IMR-90 (cell line): ENCODE measurements around the gene TUBA1A. TPM values are rescaled to one million over a fixed set of nuclear protein-coding genes. Genes with fewer than 3 reads are reported as not detected.

Experiments used
- ATAC-seq: fragments of 200-7000 bp; cut with Tn5 transposase; 2 replicates; pipeline ENCODE4 v1.9.1; 2020; ENCODE audit warnings: low read depth, mild to moderate bottlenecking, moderate library complexity
- BruUV-seq: library from RNA; stranded (reverse); fragments of 400-500 nt; replicated peaks from 2 replicates; lab custom pipeline; 2021; lab: Mats Ljungman, UMichigan
- CTCF ChIA-PET: fragments of 300-600 bp; formaldehyde crosslinking; extraction: SDS; loops from one replicate; lab custom pipeline; 2021; ENCODE audit warnings: antibody characterized with exemption; lab: Yijun Ruan, JAX
- POLR2A ChIA-PET: fragments of 300-600 bp; sonication (Branson Sonifier 250); formaldehyde crosslinking; loops from one replicate; lab custom pipeline; 2022; ENCODE audit warnings: antibody characterized with exemption; ENCODE audit not compliant: unreplicated experiment; lab: Charles Lee
- DNase-seq: peaks from one replicate; pipeline ENCODE4 v3.0.0; 2013
- H2AFZ ChIP-seq: replicated peaks from 2 replicates; pipeline ENCODE3; 2013; ENCODE audit warnings: low read length, mild to moderate bottlenecking; ENCODE audit not compliant: poor library complexity
- H2AK5ac ChIP-seq: 2 replicates; pipeline ENCODE4 v1.6.1; 2013; ENCODE audit warnings: low read depth, low read length, inconsistent platforms
- H2AK9ac ChIP-seq: replicated peaks from 2 replicates; pipeline ENCODE3; 2013; ENCODE audit warnings: mild to moderate bottlenecking, low read depth, low read length, moderate library complexity; ENCODE audit not compliant: poor library complexity
- H2BK120ac ChIP-seq: 2 replicates; pipeline ENCODE4 v1.6.1; 2013; ENCODE audit warnings: low read depth, low read length, inconsistent platforms
- H2BK15ac ChIP-seq: 3 replicates; pipeline ENCODE4 v1.6.1; 2013; ENCODE audit warnings: low read depth, low read length, inconsistent platforms
- H2BK20ac ChIP-seq: 2 replicates; pipeline ENCODE4 v1.6.1; 2013; ENCODE audit warnings: low read depth, mild to moderate bottlenecking, inconsistent platforms, low read length, moderate library complexity
- H2BK5ac ChIP-seq: 2 replicates; pipeline ENCODE4 v1.6.1; 2013; ENCODE audit warnings: mild to moderate bottlenecking, low read depth, low read length, inconsistent platforms; ENCODE audit not compliant: poor library complexity, severe bottlenecking
- H3K14ac ChIP-seq: replicated peaks from 2 replicates; pipeline ENCODE4 v1.6.1; 2013; ENCODE audit warnings: low read depth, low read length, inconsistent platforms
- H3K18ac ChIP-seq: 2 replicates; pipeline ENCODE4 v1.6.1; 2013; ENCODE audit warnings: low read depth, low read length, control low read depth
- H3K23ac ChIP-seq: 2 replicates; pipeline ENCODE4 v1.6.1; 2013; ENCODE audit warnings: low read depth, low read length, inconsistent platforms
- H3K27ac ChIP-seq: 2 replicates; pipeline ENCODE4 v1.5.1; 2013; ENCODE audit warnings: mild to moderate bottlenecking, control low read depth, low read length; ENCODE audit not compliant: insufficient read depth
- H3K27me3 ChIP-seq: 2 replicates; pipeline ENCODE4 v1.6.1; 2013; ENCODE audit warnings: low read length; ENCODE audit not compliant: control insufficient read depth, insufficient read depth
- H3K36me3 ChIP-seq: 2 replicates; pipeline ENCODE4 v1.6.1; 2013; ENCODE audit warnings: low read length, mixed read lengths; ENCODE audit not compliant: control insufficient read depth, insufficient read depth
- H3K4ac ChIP-seq: 2 replicates; pipeline ENCODE4 v1.6.1; 2013; ENCODE audit warnings: low read depth, low read length, inconsistent platforms
- H3K4me1 ChIP-seq: 2 replicates; pipeline ENCODE4 v1.6.1; 2013; ENCODE audit warnings: low read length, mixed read lengths; ENCODE audit not compliant: control insufficient read depth, insufficient read depth
- H3K4me2 ChIP-seq: 2 replicates; pipeline ENCODE4 v1.6.1; 2013; ENCODE audit warnings: low read depth, mild to moderate bottlenecking, control low read depth, low read length, moderate library complexity
- H3K4me3 ChIP-seq: 2 replicates; pipeline ENCODE4 v1.5.1; 2013; ENCODE audit warnings: low read depth, mild to moderate bottlenecking, control low read depth, low read length, moderate library complexity; ENCODE audit not compliant: insufficient read depth
- H3K56ac ChIP-seq: 2 replicates; pipeline ENCODE4 v1.6.1; 2013; ENCODE audit warnings: low read length, inconsistent platforms; ENCODE audit not compliant: insufficient read depth; ENCODE audit errors: extremely low read depth
- H3K79me1 ChIP-seq, 2 experiments: 2 replicates each; pipeline ENCODE4 v1.6.1; 2013; ENCODE audit warnings: low read length in 2 of 2, inconsistent platforms in 1 of 2, low read depth in 1 of 2
- H3K9ac ChIP-seq: 2 replicates; pipeline ENCODE4 v1.6.1; 2013; ENCODE audit warnings: low read depth, low read length, control low read depth
- H3K9me1 ChIP-seq: 2 replicates; pipeline ENCODE4 v1.6.1; 2013; ENCODE audit warnings: low read length, inconsistent platforms; ENCODE audit not compliant: insufficient read depth
- H3K9me3 ChIP-seq: 2 replicates; pipeline ENCODE4 v1.6.1; 2013; ENCODE audit warnings: low read length; ENCODE audit not compliant: control insufficient read depth, insufficient read depth
- H4K20me1 ChIP-seq: 2 replicates; pipeline ENCODE4 v1.6.1; 2013; ENCODE audit warnings: low read length, inconsistent platforms; ENCODE audit not compliant: insufficient read depth
- H4K5ac ChIP-seq: 2 replicates; pipeline ENCODE4 v1.6.1; 2013; ENCODE audit warnings: mild to moderate bottlenecking, low read depth, low read length, control low read depth
- H4K8ac ChIP-seq, 2 experiments: 2 replicates each; pipeline ENCODE4 v1.6.1; 2013; ENCODE audit warnings: low read depth in 2 of 2, low read length in 2 of 2, control low read depth in 1 of 2, inconsistent platforms in 1 of 2
- H4K91ac ChIP-seq: 2 replicates; pipeline ENCODE4 v1.6.1; 2013; ENCODE audit warnings: low read depth, low read length, inconsistent platforms; ENCODE audit not compliant: insufficient read depth
- BHLHE40 ChIP-seq: fragments of 150-350 bp; IDR thresholded peaks from 2 replicates; pipeline ENCODE4 v1.6.1; 2016; ENCODE audit warnings: mild to moderate bottlenecking, low read depth, low read length
- CEBPB ChIP-seq: IDR thresholded peaks from 2 replicates; pipeline ENCODE4 v1.6.1; 2012; ENCODE audit warnings: low read depth, low read length, improper control_type of control experiment
- CHD1 ChIP-seq: IDR thresholded peaks from 2 replicates; pipeline ENCODE4 v1.6.1; 2012; ENCODE audit warnings: low read depth, low read length, improper control_type of control experiment
- MAFK ChIP-seq: IDR thresholded peaks from 2 replicates; pipeline ENCODE4 v1.6.1; 2012; ENCODE audit warnings: low read depth, low read length, improper control_type of control experiment
- MAZ ChIP-seq: IDR thresholded peaks from 2 replicates; pipeline ENCODE4 v1.6.1; 2012; ENCODE audit warnings: low read depth, mild to moderate bottlenecking, low read length, improper control_type of control experiment, moderate library complexity, borderline replicate concordance
- MXI1 ChIP-seq: IDR thresholded peaks from 2 replicates; pipeline ENCODE4 v1.6.1; 2012; ENCODE audit warnings: low read depth, mild to moderate bottlenecking, low read length, moderate library complexity, borderline replicate concordance
- POLR2A ChIP-seq: IDR thresholded peaks from 2 replicates; pipeline ENCODE4 v1.6.1; 2012; ENCODE audit warnings: mild to moderate bottlenecking, low read depth, low read length
- RCOR1 ChIP-seq: IDR thresholded peaks from 2 replicates; pipeline ENCODE4 v1.6.1; 2012; ENCODE audit warnings: mild to moderate bottlenecking, low read length, improper control_type of control experiment; ENCODE audit not compliant: insufficient replicate concordance
- SMC3 ChIP-seq: fragments of 150-350 bp; IDR thresholded peaks from 2 replicates; pipeline ENCODE4 v1.6.1; 2016; ENCODE audit warnings: low read depth, mild to moderate bottlenecking, antibody characterized with exemption, low read length, moderate library complexity
- dilution Hi-C: fragments of 300-500 bp; cut with HindIII; formaldehyde crosslinking; loops from one replicate; pipeline ENCODE4 v1.14.3; 2018; ENCODE audit warnings: low sequenced_read_pairs; ENCODE audit not compliant: unreplicated experiment
- in situ Hi-C: fragments of 300-500 bp; cut with MboI; formaldehyde crosslinking; loops from 3 replicates; pipeline ENCODE4 v1.14.3; 2019; ENCODE audit warnings: low sequenced_read_pairs, inconsistent platforms, mixed read lengths
- intact Hi-C: fragments of 100-400 bp; cut with micrococcal nuclease; formaldehyde crosslinking; loops from 2 replicates; pipeline ENCODE4 v1.10.0; 2022
- polyA plus RNA-seq, 3 experiments: library from polyadenylated mRNA; depleted of rRNA; stranded (reverse); fragments of >200 nt; gene quantifications; 2 replicates each; pipeline ENCODE4 v1.2.3, GENCODE V29; 2012; ENCODE audit warnings: low replicate concordance in 1 of 3
- total RNA-seq: library from RNA; depleted of rRNA; stranded (reverse); fragments of >200 nt; gene quantifications from 2 replicates; pipeline ENCODE4 v1.2.3, GENCODE V29; 2012
- TF ChIP-seq, protein P1 (sequence below): conservative IDR thresholded peaks from 2 replicates; pipeline ENCODE4 v1.5.1; 2012; ENCODE audit warnings: mild to moderate bottlenecking, low read depth, low read length, improper control_type of control experiment
- TF ChIP-seq, protein P2 (sequence below): fragments of 150-350 bp; IDR thresholded peaks from 2 replicates; pipeline ENCODE4 v1.6.1; 2017; ENCODE audit warnings: mild to moderate bottlenecking, antibody characterized with exemption, low read length, low read depth
- TF ChIP-seq, protein P3 (sequence below): fragments of 150-350 bp; IDR thresholded peaks from 2 replicates; pipeline ENCODE4 v1.6.1; 2016; ENCODE audit warnings: low read depth, mild to moderate bottlenecking, low read length, moderate library complexity, borderline replicate concordance

TUBA1A gene
- total and polyA plus RNA-seq, 2 of the 4 experiments (the other 2 are of a cell fraction), result 2,105 to 2,832 TPM

DNA sequence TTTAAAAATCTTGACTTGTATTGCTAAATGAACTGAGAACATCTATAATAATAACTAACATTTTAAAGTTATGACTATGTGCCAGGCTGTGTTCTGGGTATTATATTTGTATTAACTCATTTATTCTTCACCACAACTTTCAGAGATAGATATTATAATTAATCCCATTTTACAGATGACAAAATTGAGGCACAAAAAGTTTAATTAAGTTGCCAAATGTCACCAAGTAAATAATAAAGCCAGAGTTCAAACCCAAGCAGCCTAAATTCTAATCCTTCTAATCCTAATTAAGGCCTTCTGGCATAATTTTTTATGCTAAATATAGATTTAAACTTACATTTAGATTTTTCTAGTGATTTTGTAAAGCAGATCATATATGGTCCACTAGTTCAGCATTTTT is 17.5 kb upstream of the TUBA1A start:
- peaks cover 2% of the 10 kb centered on the region; the same call in 1 of the 2 replicates for H3K4me1 ChIP-seq
- H2AK5ac ChIP-seq, result no peak overlapping the region
- CTCF ChIA-PET, result no interaction called here
- TF ChIP-seq MAZ (no peak), POLR2A (no peak), BHLHE40 (no peak), MXI1 (no peak), SMC3 (no peak), RCOR1 (no peak), CEBPB (no peak), MAFK (no peak), CHD1 (no peak)
- TF ChIP-seq, protein P1, sequence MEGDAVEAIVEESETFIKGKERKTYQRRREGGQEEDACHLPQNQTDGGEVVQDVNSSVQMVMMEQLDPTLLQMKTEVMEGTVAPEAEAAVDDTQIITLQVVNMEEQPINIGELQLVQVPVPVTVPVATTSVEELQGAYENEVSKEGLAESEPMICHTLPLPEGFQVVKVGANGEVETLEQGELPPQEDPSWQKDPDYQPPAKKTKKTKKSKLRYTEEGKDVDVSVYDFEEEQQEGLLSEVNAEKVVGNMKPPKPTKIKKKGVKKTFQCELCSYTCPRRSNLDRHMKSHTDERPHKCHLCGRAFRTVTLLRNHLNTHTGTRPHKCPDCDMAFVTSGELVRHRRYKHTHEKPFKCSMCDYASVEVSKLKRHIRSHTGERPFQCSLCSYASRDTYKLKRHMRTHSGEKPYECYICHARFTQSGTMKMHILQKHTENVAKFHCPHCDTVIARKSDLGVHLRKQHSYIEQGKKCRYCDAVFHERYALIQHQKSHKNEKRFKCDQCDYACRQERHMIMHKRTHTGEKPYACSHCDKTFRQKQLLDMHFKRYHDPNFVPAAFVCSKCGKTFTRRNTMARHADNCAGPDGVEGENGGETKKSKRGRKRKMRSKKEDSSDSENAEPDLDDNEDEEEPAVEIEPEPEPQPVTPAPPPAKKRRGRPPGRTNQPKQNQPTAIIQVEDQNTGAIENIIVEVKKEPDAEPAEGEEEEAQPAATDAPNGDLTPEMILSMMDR, result no peak
- TF ChIP-seq, protein P2, sequence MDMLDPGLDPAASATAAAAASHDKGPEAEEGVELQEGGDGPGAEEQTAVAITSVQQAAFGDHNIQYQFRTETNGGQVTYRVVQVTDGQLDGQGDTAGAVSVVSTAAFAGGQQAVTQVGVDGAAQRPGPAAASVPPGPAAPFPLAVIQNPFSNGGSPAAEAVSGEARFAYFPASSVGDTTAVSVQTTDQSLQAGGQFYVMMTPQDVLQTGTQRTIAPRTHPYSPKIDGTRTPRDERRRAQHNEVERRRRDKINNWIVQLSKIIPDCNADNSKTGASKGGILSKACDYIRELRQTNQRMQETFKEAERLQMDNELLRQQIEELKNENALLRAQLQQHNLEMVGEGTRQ, result no peak
- TF ChIP-seq, protein P3, sequence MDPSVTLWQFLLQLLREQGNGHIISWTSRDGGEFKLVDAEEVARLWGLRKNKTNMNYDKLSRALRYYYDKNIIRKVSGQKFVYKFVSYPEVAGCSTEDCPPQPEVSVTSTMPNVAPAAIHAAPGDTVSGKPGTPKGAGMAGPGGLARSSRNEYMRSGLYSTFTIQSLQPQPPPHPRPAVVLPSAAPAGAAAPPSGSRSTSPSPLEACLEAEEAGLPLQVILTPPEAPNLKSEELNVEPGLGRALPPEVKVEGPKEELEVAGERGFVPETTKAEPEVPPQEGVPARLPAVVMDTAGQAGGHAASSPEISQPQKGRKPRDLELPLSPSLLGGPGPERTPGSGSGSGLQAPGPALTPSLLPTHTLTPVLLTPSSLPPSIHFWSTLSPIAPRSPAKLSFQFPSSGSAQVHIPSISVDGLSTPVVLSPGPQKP, result no peak
- no peak overlapping the region for H3K9ac ChIP-seq
- H3K18ac ChIP-seq, result no peak overlapping the region
- H3K4me3 ChIP-seq, result no peak overlapping the region
- no peak overlapping the region for H4K5ac ChIP-seq
- H4K91ac ChIP-seq, result no peak overlapping the region
- H3K14ac ChIP-seq, result no peak overlapping the region
- no peaks in the 10 kb centered on the region for H3K36me3 ChIP-seq
- H3K79me1 ChIP-seq, result no peaks in the 10 kb centered on the region
- H2BK15ac ChIP-seq, result no peak overlapping the region
- POLR2A ChIA-PET, result no interaction called here
- in situ Hi-C loops, result no loop called here
- intact Hi-C loops, result no loop called here
- H2BK20ac ChIP-seq, result no peak overlapping the region
- H3K27me3 ChIP-seq, result no peaks in the 10 kb centered on the region
- no peak overlapping the region for H4K8ac ChIP-seq
- H3K4me2 ChIP-seq, result no peak overlapping the region
- H3K9me3 ChIP-seq, result no peaks in the 10 kb centered on the region
- ATAC-seq (no peak), DNase-seq (no peak)
- no TSS peak for BruUV-seq
- no peak overlapping the region for H3K56ac ChIP-seq
- no peak overlapping the region for H2BK5ac ChIP-seq
- peaks cover 4% of the 10 kb centered on the region for H3K9me1 ChIP-seq
- no peaks in the 10 kb centered on the region for H4K20me1 ChIP-seq
- no peak overlapping the region for H2BK120ac ChIP-seq
- H3K27ac ChIP-seq, result no peak overlapping the region
- no peak overlapping the region for H3K4ac ChIP-seq
- dilution Hi-C loops, result no loop called here
- no peak overlapping the region for H2AFZ ChIP-seq
- no peak overlapping the region for H3K23ac ChIP-seq
- H2AK9ac ChIP-seq, result no peak overlapping the region
